WTC11 (cell line): ENCODE data around the gene ADGRF1. TPM values are rescaled to one million over a fixed set of nuclear protein-coding genes. Genes with fewer than 3 reads are reported as not detected.

Experiments
- ATAC-seq: fragments of 200-7000 bp; cut with Tn5 transposase; 2 replicates; pipeline ENCODE4 v1.10.0; 2021; ENCODE audit warnings: mild to moderate bottlenecking, moderate library complexity
- CTCF ChIA-PET: fragments of 300-600 bp; sonication (Branson Sonifier 250); formaldehyde crosslinking; loops from one replicate; lab custom pipeline; 2021; ENCODE audit warnings: antibody characterized with exemption; lab: Charles Lee
- POLR2A ChIA-PET: fragments of 350-600 bp; sonication (Branson Sonifier 250); formaldehyde crosslinking; loops from one replicate; lab custom pipeline; 2021; ENCODE audit warnings: antibody characterized with exemption; lab: Charles Lee
- DNase-seq: peaks from one replicate; pipeline ENCODE4 v3.0.0; 2021; ENCODE audit warnings: low spot score
- H3K27ac Mint-ChIP-seq: 2 replicates; pipeline ENCODE4 v1.8.0; 2021; ENCODE audit warnings: mixed read lengths
- H3K27me3 Mint-ChIP-seq: 2 replicates; pipeline ENCODE4 v1.8.0; 2021; ENCODE audit warnings: low read depth, mild to moderate bottlenecking, moderate library complexity, mixed read lengths
- H3K36me3 Mint-ChIP-seq: 2 replicates; pipeline ENCODE4 v1.8.0; 2021; ENCODE audit warnings: mixed read lengths
- H3K4me1 Mint-ChIP-seq: 2 replicates; pipeline ENCODE4 v1.8.0; 2022; ENCODE audit warnings: mixed read lengths
- H3K4me3 Mint-ChIP-seq: 2 replicates; pipeline ENCODE4 v1.8.0; 2021; ENCODE audit warnings: mild to moderate bottlenecking, moderate library complexity, mixed read lengths
- H3K9me3 Mint-ChIP-seq: 2 replicates; pipeline ENCODE4 v1.8.0; 2021; ENCODE audit warnings: mixed read lengths
- ATF2 ChIP-seq: sonication (generic); formaldehyde crosslinking; IDR thresholded peaks from 2 replicates; pipeline ENCODE4 v1.8.1; 2022; ENCODE audit warnings: low read depth, missing genetic modification reagents, borderline replicate concordance
- CTCF ChIP-seq: fragments of 200-600 bp; IDR thresholded peaks from 2 replicates; pipeline ENCODE4 v1.8.0; 2022; ENCODE audit warnings: antibody characterized with exemption
- ETV6 ChIP-seq: sonication (generic); formaldehyde crosslinking; IDR thresholded peaks from 2 replicates; pipeline ENCODE4 v1.8.1; 2022; ENCODE audit warnings: mild to moderate bottlenecking, missing genetic modification reagents
- GRHL2 ChIP-seq: fragments of 250-450 bp; sonication (Bioruptor Pico); IDR thresholded peaks from 2 replicates; pipeline ENCODE4 v1.8.0; 2022; ENCODE audit warnings: mild to moderate bottlenecking, moderate library complexity; ENCODE audit not compliant: insufficient replicate concordance, severe bottlenecking
- NFATC4 ChIP-seq: fragments of 250-450 bp; sonication (Bioruptor Pico); IDR thresholded peaks from 2 replicates; pipeline ENCODE4 v1.9.0; 2021; ENCODE audit warnings: mild to moderate bottlenecking
- SOX15 ChIP-seq: fragments of 250-450 bp; sonication (Bioruptor Pico); IDR thresholded peaks from 2 replicates; pipeline ENCODE4 v1.9.0; 2021; ENCODE audit warnings: mild to moderate bottlenecking
- SP1 ChIP-seq: sonication (generic); formaldehyde crosslinking; conservative IDR thresholded peaks from 2 replicates; pipeline ENCODE4 v1.8.1; 2022; ENCODE audit warnings: missing genetic modification reagents
- TEAD1 ChIP-seq: sonication (generic); formaldehyde crosslinking; IDR thresholded peaks from 2 replicates; pipeline ENCODE4 v1.8.0; 2022; ENCODE audit warnings: mild to moderate bottlenecking, missing genetic modification reagents
- TEAD4 ChIP-seq: sonication (generic); formaldehyde crosslinking; IDR thresholded peaks from 2 replicates; pipeline ENCODE4 v1.8.0; 2022; ENCODE audit warnings: mild to moderate bottlenecking, missing genetic modification reagents
- ZNF281 ChIP-seq: sonication (generic); formaldehyde crosslinking; IDR thresholded peaks from 2 replicates; pipeline ENCODE4 v1.8.0; 2023; ENCODE audit warnings: mild to moderate bottlenecking, missing genetic modification reagents
- ZNF671 ChIP-seq: fragments of 250-450 bp; sonication (Bioruptor Pico); IDR thresholded peaks from 2 replicates; pipeline ENCODE4 v1.8.0; 2021; ENCODE audit warnings: mild to moderate bottlenecking
- ZSCAN18 ChIP-seq: fragments of 250-450 bp; sonication (Bioruptor Pico); IDR thresholded peaks from 2 replicates; pipeline ENCODE4 v2.1.2; 2022; ENCODE audit warnings: mild to moderate bottlenecking, moderate library complexity
- total RNA-seq: library from RNA; stranded (reverse); gene quantifications from 3 replicates; pipeline ENCODE4 v1.2.3, GENCODE V29; 2021
- TF ChIP-seq, protein P1 (sequence below): fragments of 250-450 bp; sonication (Bioruptor Pico); IDR thresholded peaks from 2 replicates; pipeline ENCODE4 v1.9.0; 2021; ENCODE audit warnings: mild to moderate bottlenecking, borderline replicate concordance

The ADGRF1 gene
- total RNA-seq, 1 experiment from 2014 or later: 0.26 TPM

GRCh38 chr6:47031656-47032055 is 10.5 kb downstream of the ADGRF1 start:
- TF ChIP-seq, protein P1, sequence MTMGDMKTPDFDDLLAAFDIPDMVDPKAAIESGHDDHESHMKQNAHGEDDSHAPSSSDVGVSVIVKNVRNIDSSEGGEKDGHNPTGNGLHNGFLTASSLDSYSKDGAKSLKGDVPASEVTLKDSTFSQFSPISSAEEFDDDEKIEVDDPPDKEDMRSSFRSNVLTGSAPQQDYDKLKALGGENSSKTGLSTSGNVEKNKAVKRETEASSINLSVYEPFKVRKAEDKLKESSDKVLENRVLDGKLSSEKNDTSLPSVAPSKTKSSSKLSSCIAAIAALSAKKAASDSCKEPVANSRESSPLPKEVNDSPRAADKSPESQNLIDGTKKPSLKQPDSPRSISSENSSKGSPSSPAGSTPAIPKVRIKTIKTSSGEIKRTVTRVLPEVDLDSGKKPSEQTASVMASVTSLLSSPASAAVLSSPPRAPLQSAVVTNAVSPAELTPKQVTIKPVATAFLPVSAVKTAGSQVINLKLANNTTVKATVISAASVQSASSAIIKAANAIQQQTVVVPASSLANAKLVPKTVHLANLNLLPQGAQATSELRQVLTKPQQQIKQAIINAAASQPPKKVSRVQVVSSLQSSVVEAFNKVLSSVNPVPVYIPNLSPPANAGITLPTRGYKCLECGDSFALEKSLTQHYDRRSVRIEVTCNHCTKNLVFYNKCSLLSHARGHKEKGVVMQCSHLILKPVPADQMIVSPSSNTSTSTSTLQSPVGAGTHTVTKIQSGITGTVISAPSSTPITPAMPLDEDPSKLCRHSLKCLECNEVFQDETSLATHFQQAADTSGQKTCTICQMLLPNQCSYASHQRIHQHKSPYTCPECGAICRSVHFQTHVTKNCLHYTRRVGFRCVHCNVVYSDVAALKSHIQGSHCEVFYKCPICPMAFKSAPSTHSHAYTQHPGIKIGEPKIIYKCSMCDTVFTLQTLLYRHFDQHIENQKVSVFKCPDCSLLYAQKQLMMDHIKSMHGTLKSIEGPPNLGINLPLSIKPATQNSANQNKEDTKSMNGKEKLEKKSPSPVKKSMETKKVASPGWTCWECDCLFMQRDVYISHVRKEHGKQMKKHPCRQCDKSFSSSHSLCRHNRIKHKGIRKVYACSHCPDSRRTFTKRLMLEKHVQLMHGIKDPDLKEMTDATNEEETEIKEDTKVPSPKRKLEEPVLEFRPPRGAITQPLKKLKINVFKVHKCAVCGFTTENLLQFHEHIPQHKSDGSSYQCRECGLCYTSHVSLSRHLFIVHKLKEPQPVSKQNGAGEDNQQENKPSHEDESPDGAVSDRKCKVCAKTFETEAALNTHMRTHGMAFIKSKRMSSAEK: no peak
- TF ChIP-seq ATF2 (CRISPR knock-in tag) (no peak), NFATC4 (CRISPR knock-in tag) (no peak), CTCF (no peak), ETV6 (CRISPR knock-in tag) (no peak), ZNF281 (CRISPR knock-in tag) (no peak), GRHL2 (CRISPR knock-in tag) (no peak), SOX15 (CRISPR knock-in tag) (no peak), TEAD1 (no peak), SP1 (CRISPR knock-in tag) (no peak), TEAD4 (CRISPR knock-in tag) (no peak), ZNF671 (CRISPR knock-in tag) (no peak), ZSCAN18 (CRISPR knock-in tag) (no peak)
- CTCF ChIA-PET: interaction anchor here (2.5 kb wide), 1 partner anchor 183 kb away, joined by 9 read pairs; no protein-coding TSS in a partner anchor
- no peaks in the 10 kb centered on the region for H3K9me3 Mint-ChIP-seq
- H3K36me3 Mint-ChIP-seq: no peaks in the 10 kb centered on the region
- H3K4me3 Mint-ChIP-seq: no peak overlapping the region
- DNase-seq (no peak), ATAC-seq (no peak)
- no peaks in the 10 kb centered on the region for H3K27me3 Mint-ChIP-seq
- H3K27ac Mint-ChIP-seq: no peak overlapping the region
- peaks cover 14% of the 10 kb centered on the region for H3K4me1 Mint-ChIP-seq
- POLR2A ChIA-PET: interaction anchor here (1.0 kb wide), 1 partner anchor 12 kb away, joined by 3 read pairs; no protein-coding TSS in a partner anchor
